ENCODE data around the gene SETDB1. TPM values are rescaled to one million over a fixed set of nuclear protein-coding genes. Genes with fewer than 3 reads are reported as not detected.

SETDB1 gene
- polyA plus RNA-seq, 1 of the 3 experiments (the other 2 are of a cell fraction) = 29.9 TPM

GRCh38 chr1:150955280-150955679, 29.1 kb downstream of the SETDB1 start:
- ChIA-PET CTCF (interaction anchor here (1.0 to 1.3 kb wide), 2 partner anchors 33 to 41 kb away, joined by 3 to 4 read pairs; no protein-coding TSS in a partner anchor), POLR2A (no interaction called here)
- Histone ChIP-seq H3K4me2 (no peak overlapping the region), H3K9me2 (no peaks in the 10 kb centered on the region), H3K27ac (ENCODE audit: low read depth in 2 of 2, low read length in 1 of 2) (no peak overlapping the region), H3F3A (replicated peaks; ENCODE audit: insufficient read depth) (peaks cover 4% of the 10 kb centered on the region), H3K79me2 (ENCODE audit: insufficient read depth) (no peaks in the 10 kb centered on the region), H3K9me3 (no peaks in the 10 kb centered on the region), H2AFZ (ENCODE audit: low read depth) (no peak overlapping the region), H3K4me3 (ENCODE audit: low read depth in 2 of 2, low read length in 1 of 2) (no peak overlapping the region), H3K36me3 (replicated peaks in 1 of 2; ENCODE audit: control insufficient read depth in 1 of 2, insufficient read depth in 2 of 2, low read length in 1 of 2) (peaks cover 55 to 61% of the 10 kb centered on the region in 2 experiments), H4K20me1 (ENCODE audit: insufficient read depth) (no peaks in the 10 kb centered on the region), H3K4me1 (ENCODE audit: control insufficient read depth in 1 of 2, insufficient read depth in 2 of 2, low read depth in 1 of 2, low read length in 1 of 2) (no peaks in the 10 kb centered on the region), H3K27me3 (ENCODE audit: insufficient read depth) (no peaks in the 10 kb centered on the region), H3K9ac (no peak overlapping the region)
- TF ChIP-seq CHD2 (IDR thresholded peaks at IDR 0.05; ENCODE audit: low read length, partially characterized antibody) = no peak
- no peak for TF ChIP-seq FOSL2 (IDR thresholded peaks at IDR 0.05; ENCODE audit: borderline replicate concordance, low read depth)
- TF ChIP-seq TAF1 (IDR thresholded peaks at IDR 0.05; ENCODE audit: borderline replicate concordance, low read depth, low read length) = no peak
- TF ChIP-seq FOXM1 (IDR thresholded peaks at IDR 0.05; ENCODE audit: low read depth) = no peak
- TF ChIP-seq USF2 (IDR thresholded peaks at IDR 0.05; ENCODE audit: borderline replicate concordance, low read depth, low read length) = no peak
- no peak for TF ChIP-seq TCF12 (IDR thresholded peaks at IDR 0.05)
- TF ChIP-seq YY1 (IDR thresholded peaks at IDR 0.05; ENCODE audit: low read depth) = no peak
- no peak for TF ChIP-seq JUND (IDR thresholded peaks at IDR 0.05)
- no peak for TF ChIP-seq FOXJ3 (CRISPR knock-in tag; IDR thresholded peaks at IDR 0.05)
- no peak for TF ChIP-seq POLR2AphosphoS5 (IDR thresholded peaks at IDR 0.05; ENCODE audit: low read depth, low read length)
- TF ChIP-seq EP300 (IDR thresholded peaks at IDR 0.05; ENCODE audit: borderline replicate concordance in 1 of 2, low read depth in 1 of 2, low read length in 1 of 2) = no peak
- TF ChIP-seq NFIC (IDR thresholded peaks at IDR 0.05; ENCODE audit: borderline replicate concordance) = no peak
- no peak for TF ChIP-seq SMC3 (IDR thresholded peaks at IDR 0.05; ENCODE audit: low read depth, low read length)
- TF ChIP-seq GABPA (IDR thresholded peaks at IDR 0.05; ENCODE audit: low read depth) = no peak
- no peak for TF ChIP-seq TEAD4 (IDR thresholded peaks at IDR 0.05; ENCODE audit: borderline replicate concordance, insufficient read depth)
- TF ChIP-seq ELF1 (IDR thresholded peaks at IDR 0.05) = no peak
- TF ChIP-seq USF1 (IDR thresholded peaks at IDR 0.05; ENCODE audit: borderline replicate concordance, low read depth) = no peak
- no peak for TF ChIP-seq MXI1 (IDR thresholded peaks at IDR 0.05; ENCODE audit: low read depth, low read length)
- TF ChIP-seq RAD21 (IDR thresholded peaks at IDR 0.05; ENCODE audit: low read length) = no peak
- TF ChIP-seq NRF1 (IDR thresholded peaks at IDR 0.05; ENCODE audit: low read depth, low read length) = no peak
- DNase-seq = no peak

GRCh38 chr1:150957666-150958065, 31.5 kb downstream of the SETDB1 start:
- no peak overlapping the region for H3K9ac ChIP-seq
- ChIA-PET POLR2A (interaction anchor here (1.3 kb wide), 1 partner anchor 16 kb away, joined by 3 read pairs; no protein-coding TSS in a partner anchor), CTCF (interaction anchor here (1.0 to 1.7 kb wide), 2 partner anchors 35 to 49 kb away, joined by 3 to 7 read pairs; partner anchors contain the start of gene MINDY1)
- WGBS (ENCODE audit: low lambda C conversion rate) = 98% methylated on average over 11 of the region's 11 CpGs
- no peak overlapping the region for H2AFZ ChIP-seq (ENCODE audit: low read depth)
- TF ChIP-seq NRF1 (IDR thresholded peaks at IDR 0.05; ENCODE audit: low read depth, low read length) (no peak), RXRA (IDR thresholded peaks at IDR 0.05; ENCODE audit: borderline replicate concordance, low read depth) (no peak), RCOR1 (IDR thresholded peaks at IDR 0.05; ENCODE audit: low read length) (no peak), EZH2phosphoT487 (IDR thresholded peaks at IDR 0.05; ENCODE audit: borderline replicate concordance, low read depth) (no peak), RFX5 (IDR thresholded peaks at IDR 0.05; ENCODE audit: low read length) (no peak), TAF1 (IDR thresholded peaks at IDR 0.05; ENCODE audit: borderline replicate concordance, low read depth, low read length) (no peak), FOXJ3 (CRISPR knock-in tag; IDR thresholded peaks at IDR 0.05) (no peak), TCF12 (IDR thresholded peaks at IDR 0.05) (no peak), ZBTB33 (IDR thresholded peaks at IDR 0.05; ENCODE audit: borderline replicate concordance, low read depth) (no peak), SMC3 (IDR thresholded peaks at IDR 0.05; ENCODE audit: low read depth, low read length) (no peak)
- H3K79me2 ChIP-seq (ENCODE audit: insufficient read depth) = no peaks in the 10 kb centered on the region
- no peak overlapping the region for H3K27ac ChIP-seq (ENCODE audit: low read depth in 2 of 2, low read length in 1 of 2)
- H3K27me3 ChIP-seq (ENCODE audit: insufficient read depth) = no peaks in the 10 kb centered on the region
- H4K20me1 ChIP-seq (ENCODE audit: insufficient read depth) = no peaks in the 10 kb centered on the region
- H3K9me2 ChIP-seq = no peaks in the 10 kb centered on the region
- no peak overlapping the region for H3K4me3 ChIP-seq (ENCODE audit: low read depth in 2 of 2, low read length in 1 of 2)
- DNase-seq = no peak
- no peaks in the 10 kb centered on the region for H3K9me3 ChIP-seq
- H3K36me3 ChIP-seq (replicated peaks in 1 of 2; ENCODE audit: control insufficient read depth in 1 of 2, insufficient read depth in 2 of 2, low read length in 1 of 2) = peaks cover 51 to 58% of the 10 kb centered on the region in 2 experiments
- H3K4me2 ChIP-seq = no peak overlapping the region
- peaks cover 4% of the 10 kb centered on the region for H3F3A ChIP-seq (replicated peaks; ENCODE audit: insufficient read depth)
- H3K4me1 ChIP-seq (ENCODE audit: control insufficient read depth in 1 of 2, insufficient read depth in 2 of 2, low read depth in 1 of 2, low read length in 1 of 2) = no peaks in the 10 kb centered on the region
